ENCODE data around the gene GSTA2.
"Not testable (repeated sequence)": the region's sequence is repeated elsewhere in the genome, so short reads cannot be mapped to it uniquely, and the experiment has no call there.

Gene GSTA2

GRCh38 chr6:52759085-52759484, 4.2 kb downstream of the GSTA2 start:
- DNase-seq: no peak

GRCh38 chr6:52757651-52758338, 5.5 kb downstream of the GSTA2 start:
- DNase-seq: not testable (repeated sequence)

- no peak for DNase-seq
Measured at GRCh38 chr6:52754443-52754842, 8.8 kb downstream of the GSTA2 start.

- DNase-seq: not testable (repeated sequence)
Measured at GRCh38 chr6:52753137-52753536, 10.1 kb downstream of the GSTA2 start.

GRCh38 chr6:52752310-52752709, 11.0 kb downstream of the GSTA2 start:
- no peak for DNase-seq

GRCh38 chr6:52749556-52750152, 13.6 kb downstream of the GSTA2 start:
- DNase-seq: no peak

- DNase-seq: not testable (repeated sequence)
Measured at GRCh38 chr6:52747301-52747700, 16.0 kb downstream of the GSTA2 start.

- DNase-seq: no peak
Measured at GRCh38 chr6:52746213-52746612, 17.1 kb downstream of the GSTA2 start.

GRCh38 chr6:52745764-52746201, 17.5 kb downstream of the GSTA2 start:
- DNase-seq: no peak

GRCh38 chr6:52741872-52742271, 21.4 kb downstream of the GSTA2 start:
- no peak for DNase-seq

- DNase-seq: peak; percentile 78 to 86
Measured at GRCh38 chr6:52739627-52740026, 23.6 kb downstream of the GSTA2 start.

- DNase-seq: no peak
Measured at GRCh38 chr6:52739134-52739533, 24.1 kb downstream of the GSTA2 start.

GRCh38 chr6:52736145-52736544, 27.1 kb downstream of the GSTA2 start:
- no peak for DNase-seq

GRCh38 chr6:52735071-52735470, 28.2 kb downstream of the GSTA2 start:
- no peak for DNase-seq

- no peak for DNase-seq
Measured at GRCh38 chr6:52734072-52734471, 29.2 kb downstream of the GSTA2 start.

GRCh38 chr6:52733172-52733571, 30.1 kb downstream of the GSTA2 start:
- DNase-seq: no peak

GRCh38 chr6:52731719-52732118, 31.6 kb downstream of the GSTA2 start:
- DNase-seq: no peak

GRCh38 chr6:52729576-52729975, 33.7 kb downstream of the GSTA2 start:
- no peak for DNase-seq

GRCh38 chr6:52728394-52728793, 34.9 kb downstream of the GSTA2 start:
- DNase-seq: no peak

GRCh38 chr6:52727908-52728307, 35.4 kb downstream of the GSTA2 start:
- no peak for DNase-seq

GRCh38 chr6:52726741-52727535, 36.3 kb downstream of the GSTA2 start:
- DNase-seq: no peak

GRCh38 chr6:52726193-52726542, 37.1 kb downstream of the GSTA2 start:
- no peak for DNase-seq

GRCh38 chr6:52725535-52726192, 37.6 kb downstream of the GSTA2 start:
- no peak for DNase-seq

- DNase-seq: no peak
Measured at GRCh38 chr6:52725143-52725534, 38.1 kb downstream of the GSTA2 start.

Measured in Kasumi-1 (cell line).